Measurements from ENCODE around the gene KPNA6.
"Not testable (repeated sequence)": the region's sequence is repeated elsewhere in the genome, so short reads cannot be mapped to it uniquely, and the experiment has no call there.

The KPNA6 gene

GRCh38 chr1:32142446-32143301, 34.8 kb downstream of the KPNA6 start:
- peak; percentile 44 to 52 for DNase-seq (ENCODE audit: low read depth in 2 of 2)

GRCh38 chr1:32143302-32143695, 35.4 kb downstream of the KPNA6 start:
- not testable (repeated sequence) for DNase-seq (ENCODE audit: low read depth in 2 of 2)

- DNase-seq (ENCODE audit: low read depth in 2 of 2) = no peak
Observed at GRCh38 chr1:32144033-32144432, 36.2 kb downstream of the KPNA6 start.

GRCh38 chr1:32147799-32148198, 39.9 kb downstream of the KPNA6 start:
- not testable (repeated sequence) for DNase-seq (ENCODE audit: low read depth in 2 of 2)

- no peak for DNase-seq (ENCODE audit: low read depth in 2 of 2)
Observed at GRCh38 chr1:32150847-32151246, 43.0 kb downstream of the KPNA6 start.

- peak; percentile 55 to 57 for DNase-seq (ENCODE audit: low read depth in 2 of 2)
Observed at GRCh38 chr1:32151319-32151787, 43.5 kb downstream of the KPNA6 start.

- no peak for DNase-seq (ENCODE audit: low read depth in 2 of 2)
Observed at GRCh38 chr1:32159189-32159588, 51.3 kb downstream of the KPNA6 start.

- no peak for DNase-seq (ENCODE audit: low read depth in 2 of 2)
Observed at GRCh38 chr1:32163405-32163804, 55.5 kb downstream of the KPNA6 start.

- DNase-seq (ENCODE audit: low read depth in 2 of 2) = not testable (repeated sequence)
Observed at GRCh38 chr1:32165633-32166032, 57.8 kb downstream of the KPNA6 start.

- DNase-seq (ENCODE audit: low read depth in 2 of 2) = no peak
Observed at GRCh38 chr1:32170991-32171390, 63.1 kb downstream of the KPNA6 start.

- no peak for DNase-seq (ENCODE audit: low read depth in 2 of 2)
Observed at GRCh38 chr1:32172621-32173245, 64.9 kb downstream of the KPNA6 start.

GRCh38 chr1:32178380-32179192, 70.7 kb downstream of the KPNA6 start:
- DNase-seq (ENCODE audit: low read depth in 2 of 2) = no peak

GRCh38 chr1:32179193-32179442, 71.3 kb downstream of the KPNA6 start:
- DNase-seq (ENCODE audit: low read depth in 2 of 2) = no peak

GRCh38 chr1:32179443-32180185, 71.8 kb downstream of the KPNA6 start, which contains the start of gene TXLNA:
TSS of gene TXLNA (plus strand) at chr1:32179675. CDS start at chr1:32180346, 671 bp downstream.
- peak; percentile 74 to 80 for DNase-seq (ENCODE audit: low read depth in 2 of 2)

GRCh38 chr1:32180186-32181060, 72.6 kb downstream of the KPNA6 start:
- no peak for DNase-seq (ENCODE audit: low read depth in 2 of 2)

- DNase-seq (ENCODE audit: low read depth in 2 of 2) = no peak
Observed at GRCh38 chr1:32181065-32181464, 73.2 kb downstream of the KPNA6 start.

GRCh38 chr1:32181563-32181962, 73.7 kb downstream of the KPNA6 start:
- DNase-seq (ENCODE audit: low read depth in 2 of 2) = no peak

GRCh38 chr1:32182060-32182459, 74.2 kb downstream of the KPNA6 start:
- no peak for DNase-seq (ENCODE audit: low read depth in 2 of 2)

- no peak for DNase-seq (ENCODE audit: low read depth in 2 of 2)
Observed at GRCh38 chr1:32184650-32185049, 76.8 kb downstream of the KPNA6 start.

GRCh38 chr1:32186077-32186476, 78.2 kb downstream of the KPNA6 start:
- DNase-seq (ENCODE audit: low read depth in 2 of 2) = no peak

GRCh38 chr1:32186491-32186890, 78.6 kb downstream of the KPNA6 start:
- DNase-seq (ENCODE audit: low read depth in 2 of 2) = no peak
